GM12864 (cell line): Measurements from ENCODE around the gene PTPRD.

Source experiments
- DNase-seq: peaks from one replicate; pipeline ENCODE4 v3.0.0-alpha.2; 2011; ENCODE audit warnings: low read depth
- H3K4me3 ChIP-seq: 2 replicates; pipeline ENCODE4 v1.5.1; 2011; ENCODE audit warnings: mild to moderate bottlenecking, low read depth, low read length, control low read depth
- CTCF ChIP-seq: IDR thresholded peaks from 2 replicates; pipeline ENCODE4 v1.5.1; 2011; ENCODE audit warnings: low read depth, mild to moderate bottlenecking, moderate library complexity, low read length, control low read depth, inconsistent platforms; ENCODE audit errors: missing control alignments

PTPRD gene

GRCh38 chr9:8382777-8383527 lies 2229.8 kb downstream of the PTPRD start:
- no peak for DNase-seq
- H3K4me3 ChIP-seq = no peak overlapping the region

GRCh38 chr9:8382266-8382665 lies 2230.5 kb downstream of the PTPRD start:
- DNase-seq = no peak
- TF ChIP-seq CTCF = no peak
- no peak overlapping the region for H3K4me3 ChIP-seq

More at GRCh38 chr9:8382777-8383527, 2229.8 kb downstream of the PTPRD start:
- TF ChIP-seq CTCF = no peak

- DNase-seq = no peak
- H3K4me3 ChIP-seq = no peak overlapping the region
- no peak for TF ChIP-seq CTCF
Observed at GRCh38 chr9:8381601-8382000, 2231.2 kb downstream of the PTPRD start.

GRCh38 chr9:8374471-8374870 lies 2238.3 kb downstream of the PTPRD start:
- TF ChIP-seq CTCF = no peak
- DNase-seq = no peak
- no peak overlapping the region for H3K4me3 ChIP-seq

GRCh38 chr9:8371686-8372085 lies 2241.1 kb downstream of the PTPRD start:
- no peak for DNase-seq
- TF ChIP-seq CTCF = no peak
- H3K4me3 ChIP-seq = no peak overlapping the region

GRCh38 chr9:8366161-8366926 lies 2246.5 kb downstream of the PTPRD start:
- no peak for DNase-seq
- no peak for TF ChIP-seq CTCF
- H3K4me3 ChIP-seq = no peak overlapping the region
